GDM1 (cell line): ENCODE results near the gene UNC93A.

ENCODE experiments used
- DNase-seq: peaks from one replicate; lab custom pipeline; 2025; lab: John Stamatoyannopoulos, UW

UNC93A gene

GRCh38 chr6:167293088-167293589 is 2.0 kb downstream of the UNC93A start:
- no peak for DNase-seq

GRCh38 chr6:167293590-167294091 is 2.5 kb downstream of the UNC93A start:
- no peak for DNase-seq

DNA sequence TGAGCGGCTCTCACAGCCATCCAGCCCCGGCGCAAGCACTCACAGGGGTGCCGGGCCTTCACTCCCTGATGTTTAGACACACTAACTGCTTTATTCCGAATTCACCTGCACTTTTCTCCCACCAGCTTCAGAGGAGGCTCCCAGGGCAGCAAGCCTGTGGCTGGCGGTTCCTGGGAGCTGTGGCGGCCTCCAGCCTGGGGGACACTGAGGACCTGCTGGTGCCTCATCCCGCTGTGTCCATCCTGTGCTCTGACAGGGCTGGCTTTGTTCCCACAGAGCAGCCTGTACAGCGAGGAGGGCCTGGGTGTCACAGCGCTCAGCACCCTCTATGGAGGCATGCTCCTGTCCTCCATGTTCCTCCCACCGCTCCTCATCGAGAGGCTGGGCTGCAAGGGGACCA is 3.1 kb downstream of the UNC93A start:
- DNase-seq, result no peak

DNA sequence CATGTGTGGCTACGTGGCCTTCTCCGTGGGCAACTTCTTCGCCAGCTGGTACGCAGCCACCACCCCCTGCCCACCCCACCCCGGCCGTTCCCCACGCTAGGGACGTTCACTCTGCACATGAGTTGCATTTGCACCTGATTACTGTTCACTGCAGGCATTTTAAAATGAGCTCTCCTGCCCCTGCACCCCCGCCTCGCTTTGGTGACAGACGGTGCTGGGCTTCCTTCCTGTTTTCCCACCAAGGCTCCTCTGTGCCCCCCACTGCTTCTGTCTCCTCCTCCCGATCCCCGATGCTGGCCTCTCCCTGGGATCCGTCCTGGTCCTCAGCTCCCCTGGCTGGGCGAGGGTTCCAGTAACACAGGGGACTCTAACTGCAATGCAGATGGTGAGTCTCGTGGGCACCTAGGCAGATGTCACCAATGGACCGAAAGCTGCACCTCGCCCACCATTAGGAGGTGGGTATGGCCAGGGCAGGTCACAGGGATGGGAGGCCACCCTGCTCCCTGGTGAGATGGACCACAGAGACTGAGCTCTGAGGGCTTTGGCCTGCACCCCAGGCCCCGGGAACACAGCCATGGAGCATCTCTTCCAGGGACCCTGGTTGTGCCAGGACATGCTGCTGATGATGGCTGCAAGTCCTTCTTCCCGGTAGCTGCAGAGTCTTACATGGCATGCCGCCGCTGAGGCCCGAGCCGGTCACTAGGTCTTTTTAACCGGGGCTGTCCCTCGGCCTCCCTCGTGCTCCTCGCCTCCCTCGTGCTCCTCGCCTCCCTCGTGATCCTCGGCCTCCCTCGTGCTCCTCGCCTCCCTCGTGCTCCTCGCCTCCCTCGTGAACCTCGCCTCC is 3.8 kb downstream of the UNC93A start:
- DNase-seq, result no peak

GRCh38 chr6:167295495-167296292 is 4.6 kb downstream of the UNC93A start:
- no peak for DNase-seq

DNA sequence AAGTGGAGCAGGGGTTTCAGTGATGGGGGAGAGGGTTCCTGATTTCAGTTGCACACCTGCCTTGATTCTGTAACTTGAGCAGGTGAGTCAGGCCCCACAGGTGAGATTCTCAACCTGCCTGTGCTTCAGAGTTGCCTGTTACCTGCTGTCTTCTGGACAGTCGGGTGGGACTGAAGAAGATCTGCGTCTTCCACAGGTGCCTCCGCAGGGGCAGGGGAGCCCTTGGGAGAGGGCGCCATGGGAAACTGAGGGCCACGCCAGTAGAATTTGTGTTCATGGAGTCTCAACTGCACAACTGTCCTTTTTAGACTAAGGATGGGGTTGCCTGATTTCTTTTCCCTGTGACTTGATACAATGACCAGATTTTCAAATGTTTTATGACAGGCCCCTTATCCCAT is 5.2 kb downstream of the UNC93A start:
- DNase-seq, result no peak

DNA sequence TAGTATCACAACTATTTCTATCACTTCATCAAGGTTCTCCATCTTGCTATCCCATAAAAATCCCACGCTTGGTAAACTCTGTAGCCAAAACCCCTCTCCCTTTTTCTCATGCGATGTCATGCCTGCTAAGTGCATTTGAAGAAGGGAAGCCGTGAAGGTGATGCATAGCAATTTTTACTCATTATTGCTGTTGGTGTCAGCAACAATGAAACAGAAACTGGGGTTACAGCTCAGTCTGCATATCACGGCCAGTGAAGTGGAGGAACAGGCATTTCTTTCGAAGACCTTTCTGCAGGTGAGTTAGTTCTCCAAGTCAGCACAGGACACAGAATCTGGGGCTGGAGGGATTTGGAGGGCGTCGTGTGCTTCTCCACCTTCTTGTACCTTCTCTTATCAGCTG is 5.8 kb downstream of the UNC93A start:
- no peak for DNase-seq

- no peak for DNase-seq
Measured at GRCh38 chr6:167298127-167298526, 7.0 kb downstream of the UNC93A start.

DNA sequence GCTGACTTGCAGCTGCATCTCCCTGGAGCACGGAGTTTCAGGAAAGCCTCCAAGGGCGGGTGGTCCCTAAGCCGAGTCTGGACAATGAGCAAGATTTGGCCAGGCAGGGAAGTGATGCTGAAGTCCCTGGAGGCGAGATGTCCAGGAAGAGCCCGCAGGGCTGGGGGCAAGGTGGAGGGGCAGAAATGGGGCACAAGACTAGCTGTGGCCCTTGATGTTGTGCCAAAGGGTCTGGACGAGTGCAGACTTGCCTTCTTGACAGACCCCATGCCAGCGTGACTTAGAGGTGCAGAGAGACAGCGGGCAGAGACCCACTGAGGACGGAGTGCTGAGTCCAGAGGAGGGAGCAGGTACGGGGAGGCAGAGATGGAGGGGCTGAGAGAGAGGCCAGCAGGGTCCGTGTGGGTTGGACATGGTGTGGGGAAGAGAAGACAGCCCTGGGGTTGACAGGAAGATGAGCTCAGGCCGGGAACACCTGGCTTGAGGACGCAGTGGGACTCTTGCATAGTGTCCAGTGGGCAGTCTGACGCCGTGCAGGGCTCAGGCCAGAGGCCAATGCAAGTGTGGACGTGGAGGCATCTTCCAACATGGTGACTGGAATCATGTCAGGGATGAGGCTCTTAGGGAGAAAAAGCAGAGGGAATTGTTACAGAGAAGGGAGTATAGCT is 8.7 kb downstream of the UNC93A start:
- no peak for DNase-seq

- no peak for DNase-seq
Measured at GRCh38 chr6:167300902-167301777, 10.0 kb downstream of the UNC93A start.

DNA sequence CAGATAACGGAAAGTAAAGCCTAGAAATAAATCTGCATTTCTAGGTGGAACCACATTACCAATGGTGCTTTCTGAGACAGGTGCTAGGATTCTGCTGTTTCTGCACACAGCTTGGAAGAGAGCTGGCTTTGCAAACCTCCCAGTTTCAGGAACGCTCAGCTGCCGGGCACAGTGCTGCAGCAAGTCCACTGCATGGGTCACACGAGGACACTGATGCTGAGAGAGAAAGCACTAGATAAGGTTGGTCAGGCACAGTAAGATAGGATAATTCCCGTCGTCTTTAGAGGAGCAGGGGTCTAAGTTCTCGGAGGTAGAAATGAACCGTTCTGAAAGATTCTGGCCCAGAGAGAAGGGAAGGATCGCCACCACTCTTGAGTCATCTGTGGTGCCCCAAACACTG is 11.0 kb downstream of the UNC93A start:
- DNase-seq, result no peak

DNA sequence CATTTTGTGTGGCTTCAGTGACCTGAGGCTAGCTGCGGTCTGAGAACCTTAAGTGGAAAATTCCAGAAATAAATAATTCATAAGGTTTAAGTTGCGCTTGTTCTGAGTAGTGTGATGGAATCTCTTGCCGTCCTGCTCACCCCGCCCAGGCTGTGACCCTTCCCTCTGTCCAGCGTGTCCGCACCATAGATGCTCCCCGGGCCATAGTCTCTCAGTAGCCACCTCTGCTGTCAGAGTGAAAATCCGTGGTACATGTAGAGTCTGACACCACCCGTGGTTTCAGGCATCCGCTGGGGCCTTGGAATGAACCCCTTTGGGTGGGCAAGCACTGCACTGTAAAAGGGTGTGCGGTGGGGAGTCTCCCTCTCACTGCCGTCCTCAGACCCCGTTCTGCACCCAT is 11.7 kb downstream of the UNC93A start:
- DNase-seq, result no peak

GRCh38 chr6:167303675-167304625 is 12.8 kb downstream of the UNC93A start:
- DNase-seq, result no peak

DNA sequence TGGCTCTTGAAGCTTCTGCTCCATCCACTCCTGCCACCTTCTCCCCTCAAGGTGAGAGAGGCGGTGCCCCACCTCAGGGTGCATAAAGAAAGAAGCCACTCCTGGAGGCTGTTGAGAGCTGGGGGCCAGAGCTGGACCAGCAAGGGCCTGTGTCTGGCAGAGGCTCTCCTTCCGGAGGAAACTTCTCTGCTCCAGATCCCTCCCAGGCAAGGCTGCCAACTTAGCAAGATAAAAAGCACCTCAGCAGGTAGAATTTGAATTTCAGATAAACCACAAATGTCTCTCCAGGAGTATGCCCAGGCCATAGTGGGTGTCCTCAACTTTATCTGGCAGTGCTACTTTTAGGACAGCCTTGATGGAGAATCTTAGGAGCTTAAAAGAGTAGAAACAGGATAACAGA is 13.8 kb downstream of the UNC93A start:
- DNase-seq, result no peak

DNA sequence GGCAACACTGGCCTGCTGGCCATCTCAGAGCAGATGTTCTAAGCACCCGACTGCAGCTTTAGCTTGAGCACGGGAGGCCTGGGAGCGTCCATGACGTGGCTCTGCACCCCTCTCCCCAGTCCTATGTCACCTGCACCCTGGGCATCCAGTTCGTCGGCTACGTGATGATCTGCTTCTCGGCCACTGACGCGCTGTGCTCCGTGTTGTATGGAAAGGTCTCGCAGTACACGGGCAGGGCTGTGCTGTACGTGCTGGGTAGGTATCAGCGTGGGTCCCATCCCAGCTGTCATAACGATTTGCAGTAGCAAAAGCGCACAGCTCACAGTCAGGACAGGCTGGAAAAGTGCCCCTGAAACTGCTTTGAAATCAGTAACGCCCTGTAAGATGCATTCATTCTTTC is 14.7 kb downstream of the UNC93A start:
- DNase-seq, result no peak

- no peak for DNase-seq
Measured at GRCh38 chr6:167306401-167306998, 15.4 kb downstream of the UNC93A start.

GRCh38 chr6:167307342-167307955 is 16.3 kb downstream of the UNC93A start:
- no peak for DNase-seq

DNA sequence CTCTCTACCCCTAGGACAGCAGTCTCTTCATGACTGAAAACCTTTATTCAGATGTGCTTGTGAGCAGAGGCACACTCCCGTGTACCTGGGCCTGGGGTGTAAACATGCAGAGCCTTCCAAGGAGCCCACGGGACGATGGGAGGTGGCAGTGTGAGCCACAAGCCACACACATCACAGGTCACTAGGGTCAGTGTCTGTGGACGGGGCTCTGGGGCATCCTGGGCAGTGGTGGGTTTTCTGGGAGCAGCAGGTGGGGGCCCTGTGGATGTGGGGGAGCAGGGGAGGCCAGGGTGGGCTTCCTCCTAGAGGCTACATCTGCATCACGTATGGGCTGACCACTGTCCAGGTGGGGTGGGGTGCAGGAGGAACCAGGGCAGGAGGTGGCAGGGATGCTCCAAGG is 17.1 kb downstream of the UNC93A start:
- no peak for DNase-seq
